Transverse colon (tissue), 4 donors: ENCODE data around the gene TTF2. TPM values are rescaled to one million over a fixed set of nuclear protein-coding genes. Genes with fewer than 3 reads are reported as not detected.

Experiments used
- DNase-seq: peaks from one replicate; pipeline ENCODE4 v3.0.0-alpha.2; 2019
- H3K27ac ChIP-seq, 4 donors: fragments of 200-600 bp; sonication (generic); 2 replicates each; pipeline ENCODE4 v1.5.1; 2016 to 2018; ENCODE audit warnings: inconsistent platforms in 4 of 4
- H3K27me3 ChIP-seq: fragments of 200-600 bp; sonication (generic); 2 replicates; pipeline ENCODE4 v1.5.1; 2017; ENCODE audit warnings: inconsistent platforms
- H3K36me3 ChIP-seq, 4 donors: fragments of 200-600 bp; sonication (generic); 2 replicates each; pipeline ENCODE4 v1.5.1; 2017 to 2019; ENCODE audit warnings: inconsistent platforms in 4 of 4
- H3K4me1 ChIP-seq, 4 donors: fragments of 200-600 bp; sonication (generic); 2 replicates each; pipeline ENCODE4 v1.5.1; 2017 to 2020; ENCODE audit warnings: inconsistent platforms in 4 of 4
- H3K4me3 ChIP-seq, 4 donors: fragments of 200-600 bp; sonication (generic); 1 replicate in 1 of 4; 2 replicates in 3 of 4; pipeline versions ENCODE4 v1.5.1 to v1.6.1; 2017 to 2019; ENCODE audit warnings: inconsistent platforms in 4 of 4
- H3K9me3 ChIP-seq, 2 donors: fragments of 200-600 bp; sonication (generic); 2 replicates each; pipeline ENCODE4 v1.5.1; 2017 to 2019; ENCODE audit warnings: inconsistent platforms in 2 of 2
- CTCF ChIP-seq, 5 experiments: fragments of 200-600 bp in 3 of 5; fragments of 450-650 bp in 2 of 5; sonication (generic) in 3 of 5; IDR thresholded peaks; 1 replicate in 2 of 5; 2 replicates in 3 of 5; pipeline ENCODE4 v1.5.1; 2016 to 2017; ENCODE audit warnings: antibody characterized with exemption in 5 of 5, inconsistent platforms in 3 of 5, mild to moderate bottlenecking in 2 of 5, moderate library complexity in 1 of 5
- EP300 ChIP-seq: sonication (generic); formaldehyde crosslinking; IDR thresholded peaks from one replicate; pipeline ENCODE4 v1.6.1; 2017; ENCODE audit warnings: antibody characterized with exemption, low read depth
- POLR2A ChIP-seq: fragments of 450-650 bp; IDR thresholded peaks from one replicate; pipeline ENCODE4 v1.6.1; 2016; ENCODE audit warnings: antibody characterized with exemption, mild to moderate bottlenecking, moderate library complexity
- POLR2AphosphoS5 ChIP-seq, 3 donors: sonication (generic); formaldehyde crosslinking; IDR thresholded peaks; one replicate each; pipeline ENCODE4 v1.6.1; 2016; ENCODE audit warnings: antibody characterized with exemption in 3 of 3
- WGBS, 2 donors: methylation state at CpG; one replicate each; pipeline ENCODE4 v1.1.5; 2018; ENCODE audit warnings: low coverage in 1 of 2; 5-methylcytosine and 5-hydroxymethylcytosine counted together
- in situ Hi-C, 4 donors: fragments of 200-750 bp; cut with MboI; loops; one replicate each; pipeline versions ENCODE4 v1.15.0 to v1.15.1; 2017; ENCODE audit warnings: low sequenced_read_pairs in 3 of 4, low pct_ligation_motif_present in 1 of 4, low pct_unique_long_range_greater_than_20kb in 1 of 4
- intact Hi-C: fragments of 100-400 bp; cut with DNase I; formaldehyde crosslinking; loops from one replicate; pipeline ENCODE4 v1.15.1; 2023; ENCODE audit warnings: low total_unique reads
- total RNA-seq, 4 donors: library from RNA; depleted of rRNA; stranded (reverse); fragments of >200 nt; gene quantifications; one replicate each; pipeline ENCODE4 v1.1.0, GENCODE V29; 2016

The TTF2 gene
- total RNA-seq, 4 donors from 2014 or later = 9.6 to 25.9 (median 16.6) TPM

GRCh38 chr1:117146072-117146471 is 85.9 kb downstream of the TTF2 start:
- intact Hi-C loops (no loop called here), in situ Hi-C loops (no loop called here)
- Histone ChIP-seq H3K36me3 (no peaks in the 10 kb centered on the region), H3K4me3 (no peak overlapping the region), H3K9me3 (no peaks in the 10 kb centered on the region), H3K27me3 (no peaks in the 10 kb centered on the region), H3K4me1 (no peaks in the 10 kb centered on the region), H3K27ac (no peak overlapping the region)
- 88 to 92% methylated on average over 2 of the region's 2 CpGs for WGBS, 2 donors
- TF ChIP-seq EP300 (no peak), POLR2AphosphoS5 (IDR thresholded peaks at IDR 0.05) (no peak), CTCF (IDR thresholded peaks at IDR 0.05) (no peak), POLR2A (no peak)
- DNase-seq = no peak

GRCh38 chr1:117146575-117147340 is 86.6 kb downstream of the TTF2 start:
- in situ Hi-C loops = no loop called here
- Histone ChIP-seq H3K36me3 (no peaks in the 10 kb centered on the region), H3K4me1 (no peaks in the 10 kb centered on the region), H3K27ac (no peak overlapping the region), H3K9me3 (no peaks in the 10 kb centered on the region), H3K4me3 (no peak overlapping the region), H3K27me3 (no peaks in the 10 kb centered on the region)
- DNase-seq = no peak
- TF ChIP-seq EP300 (no peak), POLR2A (no peak), CTCF (IDR thresholded peaks at IDR 0.05) (no peak), POLR2AphosphoS5 (IDR thresholded peaks at IDR 0.05) (no peak)
- WGBS, 2 donors = 71 to 75% methylated on average over 8 of the region's 8 CpGs
- intact Hi-C loops = no loop called here

- in situ Hi-C loops = no loop called here
- DNase-seq = no peak
- WGBS, 2 donors = 57 to 85% methylated on average over 3 to 4 of the region's 4 CpGs
- H3K36me3 ChIP-seq = no peaks in the 10 kb centered on the region
- no peaks in the 10 kb centered on the region for H3K4me1 ChIP-seq
- H3K4me3 ChIP-seq = no peak overlapping the region
- no peak overlapping the region for H3K27ac ChIP-seq
- no peak for TF ChIP-seq POLR2AphosphoS5 (IDR thresholded peaks at IDR 0.05)
- H3K27me3 ChIP-seq = no peaks in the 10 kb centered on the region
- intact Hi-C loops = no loop called here
- no peaks in the 10 kb centered on the region for H3K9me3 ChIP-seq
These were observed 87.3 kb downstream of the TTF2 start for GRCh38 chr1:117147341-117147831.

GRCh38 chr1:117147856-117148588 is 87.9 kb downstream of the TTF2 start:
- H3K27ac ChIP-seq = no peak overlapping the region
- TF ChIP-seq POLR2AphosphoS5 (IDR thresholded peaks at IDR 0.05) (no peak), EP300 (no peak), CTCF (IDR thresholded peaks at IDR 0.05) (no peak), POLR2A (no peak)
- no peaks in the 10 kb centered on the region for H3K9me3 ChIP-seq
- no peak overlapping the region for H3K4me3 ChIP-seq
- in situ Hi-C loops (no loop called here), intact Hi-C loops (no loop called here)
- H3K27me3 ChIP-seq = no peaks in the 10 kb centered on the region
- 50 to 63% methylated on average over 2 to 5 of the region's 5 CpGs for WGBS, 2 donors
- no peaks in the 10 kb centered on the region for H3K36me3 ChIP-seq
- H3K4me1 ChIP-seq = no peaks in the 10 kb centered on the region
- DNase-seq = no peak
